ENCODE measurements around the gene IL4I1.
A peak's percentile ranks its signal among the peaks of the same experiment; 100 is the strongest.
"Not testable (repeated sequence)": the region's sequence is repeated elsewhere in the genome, so short reads cannot be mapped to it uniquely, and the experiment has no call there.

IL4I1 gene, protein sequence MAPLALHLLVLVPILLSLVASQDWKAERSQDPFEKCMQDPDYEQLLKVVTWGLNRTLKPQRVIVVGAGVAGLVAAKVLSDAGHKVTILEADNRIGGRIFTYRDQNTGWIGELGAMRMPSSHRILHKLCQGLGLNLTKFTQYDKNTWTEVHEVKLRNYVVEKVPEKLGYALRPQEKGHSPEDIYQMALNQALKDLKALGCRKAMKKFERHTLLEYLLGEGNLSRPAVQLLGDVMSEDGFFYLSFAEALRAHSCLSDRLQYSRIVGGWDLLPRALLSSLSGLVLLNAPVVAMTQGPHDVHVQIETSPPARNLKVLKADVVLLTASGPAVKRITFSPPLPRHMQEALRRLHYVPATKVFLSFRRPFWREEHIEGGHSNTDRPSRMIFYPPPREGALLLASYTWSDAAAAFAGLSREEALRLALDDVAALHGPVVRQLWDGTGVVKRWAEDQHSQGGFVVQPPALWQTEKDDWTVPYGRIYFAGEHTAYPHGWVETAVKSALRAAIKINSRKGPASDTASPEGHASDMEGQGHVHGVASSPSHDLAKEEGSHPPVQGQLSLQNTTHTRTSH

DNA sequence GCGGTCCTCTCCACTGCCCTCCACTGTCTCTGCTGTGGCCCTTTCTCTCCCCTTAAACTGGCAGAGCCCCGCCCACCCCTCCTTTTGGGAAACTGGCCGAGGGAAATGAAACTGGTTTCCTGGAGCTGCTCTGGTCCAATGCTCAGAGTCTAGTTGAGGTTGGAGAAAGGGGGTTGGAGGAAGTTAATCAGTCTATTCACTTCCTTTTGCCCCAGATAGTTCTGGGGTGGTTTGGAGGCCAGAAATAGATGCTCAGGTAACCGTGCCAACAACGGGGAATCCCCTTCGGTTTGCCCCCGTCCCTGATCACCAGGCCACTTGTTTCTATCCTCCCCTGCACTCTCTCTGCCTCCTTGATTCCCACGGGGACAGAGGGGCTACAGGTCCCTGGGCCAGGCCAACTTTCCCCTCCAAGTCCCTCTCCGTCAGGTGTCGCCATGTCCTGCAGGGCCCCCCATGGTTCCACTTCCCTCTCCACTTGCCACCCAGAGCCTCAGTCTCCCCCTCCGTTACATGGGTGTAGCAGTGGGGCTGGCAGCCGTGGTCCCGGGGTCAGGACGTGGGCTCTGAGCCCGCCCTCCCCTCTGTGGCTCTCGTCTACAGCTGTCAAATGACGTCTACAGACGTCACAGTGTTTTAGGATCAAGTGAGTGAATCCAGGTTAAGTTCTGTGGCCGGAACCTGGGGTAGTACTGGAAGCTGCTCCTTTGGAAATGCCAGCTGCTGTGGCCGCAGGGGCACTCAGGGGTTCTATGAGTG is at the start of gene IL4I1:
TSS of gene IL4I1 (minus strand) at position 25 of the 759 bp plus-strand sequence. CDS start 727 bp downstream, outside the sequence.
- peak; percentile 94 for DNase-seq

DNA sequence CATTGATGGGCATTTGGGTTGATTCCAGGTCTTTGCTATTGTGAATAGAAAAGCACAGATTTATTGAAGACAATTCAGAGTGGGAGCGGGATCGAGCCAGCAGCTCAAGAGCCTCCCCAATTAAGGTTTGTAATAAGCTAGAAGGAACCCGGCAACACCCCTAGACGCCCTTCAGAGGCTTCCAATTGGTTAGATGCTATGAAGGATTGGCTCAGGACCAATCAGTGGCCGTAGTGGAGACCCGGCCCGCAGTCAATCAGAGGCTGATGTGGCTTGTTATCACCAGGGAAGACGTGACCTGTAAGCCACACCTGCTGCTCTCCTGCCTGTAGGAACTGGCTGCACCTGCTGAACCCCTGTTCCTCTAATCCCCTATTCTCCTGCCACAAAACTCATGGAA is 49.7 kb upstream of the IL4I1 start:
- DNase-seq, result no peak

DNA sequence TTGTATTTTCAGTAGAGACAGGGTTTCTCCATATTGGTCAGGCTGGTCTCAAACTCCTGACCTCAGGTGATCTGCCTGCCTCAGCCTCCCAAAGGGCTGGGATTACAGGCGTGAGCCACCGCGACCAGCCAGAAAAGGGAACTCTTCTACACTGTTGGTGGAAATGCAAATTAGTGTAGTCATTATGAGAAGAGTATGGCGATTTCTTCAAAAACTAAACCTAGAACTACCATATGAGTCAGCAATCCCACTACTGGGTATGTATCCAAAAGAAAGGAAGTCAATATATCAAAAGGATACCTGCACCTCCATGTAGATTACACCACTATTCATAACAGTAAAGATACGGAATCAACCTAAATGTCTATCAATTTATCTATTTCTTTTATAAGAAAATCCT is 47.9 kb upstream of the IL4I1 start:
- peak; percentile 77 for DNase-seq

DNA sequence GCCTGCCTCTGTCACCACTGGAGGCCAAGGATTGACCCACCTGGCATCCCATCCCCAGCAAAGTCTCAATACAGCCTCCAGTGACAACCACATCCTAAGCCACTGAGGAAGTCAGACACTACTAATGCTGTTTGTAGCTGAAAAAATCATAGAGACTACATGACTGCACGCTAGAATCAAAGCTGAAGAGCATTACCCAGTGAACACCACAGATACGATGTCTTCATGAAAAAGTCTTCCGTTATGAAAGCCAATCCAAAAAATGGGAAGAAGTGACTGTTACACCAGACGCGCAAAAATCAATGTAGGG is 43.8 kb upstream of the IL4I1 start:
- DNase-seq, result no peak

- no peak for DNase-seq
Measured at GRCh38 chr19:49939721-49940481, 43.2 kb upstream of the IL4I1 start.

GRCh38 chr19:49938662-49939061 is 42.0 kb upstream of the IL4I1 start:
- no peak for DNase-seq

GRCh38 chr19:49937750-49938381 is 41.2 kb upstream of the IL4I1 start:
- peak; percentile 70 for DNase-seq

DNA sequence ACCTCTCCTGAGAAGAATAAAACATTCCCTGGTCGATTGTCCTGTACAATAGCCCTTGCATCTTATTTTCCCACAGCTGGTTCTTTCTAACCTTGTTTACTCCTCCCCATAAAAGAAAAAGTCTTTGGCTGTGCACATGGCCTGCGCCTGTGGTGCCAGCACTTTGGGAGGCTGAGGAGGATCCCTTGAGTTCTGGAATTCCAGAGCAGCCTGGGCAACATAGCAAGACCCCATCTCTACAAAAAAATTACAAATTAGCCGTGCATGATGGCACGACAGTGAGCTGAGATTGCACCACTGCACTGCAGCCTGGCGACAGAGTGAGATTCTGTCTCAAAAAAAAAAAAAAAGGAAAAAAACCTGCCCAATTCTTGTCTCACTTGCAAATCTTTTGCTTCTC is 39.9 kb upstream of the IL4I1 start:
- no peak for DNase-seq

DNA sequence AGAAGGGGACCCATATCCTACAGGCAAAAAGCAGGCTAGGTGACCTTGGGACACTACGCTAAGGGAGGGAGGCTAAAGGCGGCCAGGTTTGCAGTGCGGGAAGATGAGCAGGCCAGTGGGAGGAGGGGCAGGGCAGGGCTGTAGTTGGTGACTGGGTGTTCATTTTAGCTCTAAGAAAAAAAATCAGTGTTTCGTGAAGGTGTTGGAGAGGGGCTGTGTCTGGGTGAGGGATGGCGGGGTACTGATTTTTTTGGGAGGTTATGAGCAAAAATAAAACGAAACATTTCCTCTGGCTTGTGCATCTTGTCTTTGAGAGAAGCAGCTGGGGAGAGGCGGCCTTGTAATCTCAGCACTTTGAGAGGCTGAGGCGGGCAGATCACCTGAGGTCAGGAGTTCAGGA is 37.0 kb upstream of the IL4I1 start:
- DNase-seq, result no peak

- no peak for DNase-seq
Measured at GRCh38 chr19:49932731-49933131, 36.0 kb upstream of the IL4I1 start.

- DNase-seq, result no peak
Measured at GRCh38 chr19:49932041-49932451, 35.4 kb upstream of the IL4I1 start.

DNA sequence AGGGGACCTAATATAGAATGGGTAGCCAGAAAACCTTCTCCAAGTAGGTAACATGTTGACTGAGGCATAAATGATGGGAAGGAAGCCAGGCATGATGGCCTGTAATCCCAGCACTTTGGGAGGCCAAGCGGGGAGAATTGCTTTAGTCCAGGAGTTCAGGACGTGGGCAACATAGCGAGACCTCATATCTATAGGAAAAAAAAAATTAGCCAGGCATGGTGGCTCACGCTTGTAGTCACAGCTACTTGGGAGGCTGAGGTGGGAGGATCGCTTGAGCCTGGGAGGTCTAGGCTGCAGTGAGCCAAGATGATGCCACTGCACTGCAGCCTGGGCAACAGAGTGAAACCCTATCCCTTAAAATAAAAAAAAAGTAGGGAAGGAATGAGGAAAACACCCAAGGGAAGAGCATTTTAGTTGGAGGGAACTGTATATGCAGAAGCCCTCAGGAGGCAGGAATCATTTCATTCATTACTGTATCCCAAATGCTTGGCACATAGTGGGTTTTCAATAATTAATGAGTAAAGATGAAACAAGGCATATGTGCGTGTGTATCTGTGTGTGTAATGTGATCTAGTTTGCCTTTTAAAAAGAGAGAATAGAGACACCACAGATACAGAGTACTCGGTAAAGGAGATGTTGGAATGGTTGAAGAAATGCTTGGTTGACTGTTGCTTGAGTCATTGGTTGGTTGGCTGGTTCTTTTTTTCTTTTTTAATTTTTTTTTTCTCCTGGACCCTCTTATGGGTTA is 34.8 kb upstream of the IL4I1 start:
- DNase-seq, result no peak

DNA sequence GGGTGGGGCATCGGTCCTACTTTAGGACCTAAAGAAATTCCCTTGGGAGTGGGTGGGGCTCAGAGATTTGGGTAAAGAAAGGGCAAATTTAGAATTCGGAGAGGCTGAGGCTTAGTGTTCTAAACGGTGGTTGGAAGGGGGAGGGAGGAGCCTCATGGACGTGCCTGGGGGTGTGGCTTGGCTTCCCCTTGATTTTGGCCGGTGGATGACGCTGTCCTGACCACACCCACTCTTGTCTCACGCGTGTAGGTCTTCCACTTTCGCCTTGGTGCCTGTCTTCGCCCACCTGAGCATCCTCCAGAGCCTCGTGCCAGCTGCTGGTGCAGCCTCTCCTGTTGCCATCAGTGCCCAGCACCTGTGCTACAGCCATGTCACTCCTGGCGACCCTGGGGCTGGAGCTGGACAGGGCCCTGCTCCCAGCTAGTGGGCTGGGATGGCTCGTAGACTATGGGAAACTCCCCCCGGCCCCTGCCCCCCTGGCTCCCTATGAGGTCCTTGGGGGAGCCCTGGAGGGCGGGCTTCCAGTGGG is 33.9 kb upstream of the IL4I1 start:
- peak; percentile 25 for DNase-seq

GRCh38 chr19:49929611-49930482 is 33.2 kb upstream of the IL4I1 start:
- DNase-seq, result peak; percentile 98

GRCh38 chr19:49929121-49929610 is 32.5 kb upstream of the IL4I1 start, which contains the start of the genes ATF5 and NUP62:
TSS of gene ATF5 (plus strand) at chr19:49929205. CDS start at chr19:49930851, 1,646 bp downstream.
TSS of gene NUP62 (minus strand) at chr19:49929504. CDS start at chr19:49909807, 19,697 bp downstream.
- peak; percentile 93 for DNase-seq

DNA sequence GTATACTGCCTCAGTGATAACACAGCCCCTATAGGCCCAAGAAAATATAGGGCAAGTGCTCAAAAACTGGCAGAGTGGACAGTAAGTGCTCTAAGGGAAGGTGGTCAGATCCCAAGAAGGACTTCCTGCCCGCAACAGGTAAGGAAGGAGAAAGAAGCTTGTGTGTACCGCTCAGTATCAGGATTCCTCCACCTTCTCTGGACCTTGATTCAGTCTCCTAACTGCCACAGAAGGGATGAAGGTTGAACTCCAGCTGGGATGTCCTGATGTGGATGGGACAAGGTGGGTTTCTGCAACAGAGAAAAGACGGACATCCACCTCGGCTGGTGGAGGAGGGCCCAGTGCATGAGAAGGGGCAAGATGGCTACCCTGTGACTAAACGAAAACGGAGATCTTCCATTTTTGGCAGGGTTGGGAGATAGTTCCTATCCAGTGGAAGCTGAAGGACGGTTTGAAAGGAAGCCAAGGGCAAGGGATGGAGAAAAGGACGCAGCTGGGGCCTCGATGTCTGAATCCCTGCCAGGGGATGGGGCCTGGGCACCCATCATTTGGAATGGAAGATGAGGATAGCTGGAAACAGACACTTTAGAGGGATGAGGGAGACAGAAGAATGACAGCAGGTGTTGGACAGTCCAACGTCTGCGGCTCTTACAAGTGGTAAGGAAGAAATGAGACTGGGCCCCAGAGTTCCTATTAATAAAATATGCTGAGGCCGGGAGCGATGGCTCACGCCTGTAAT is 31.0 kb upstream of the IL4I1 start:
- DNase-seq, result no peak

DNA sequence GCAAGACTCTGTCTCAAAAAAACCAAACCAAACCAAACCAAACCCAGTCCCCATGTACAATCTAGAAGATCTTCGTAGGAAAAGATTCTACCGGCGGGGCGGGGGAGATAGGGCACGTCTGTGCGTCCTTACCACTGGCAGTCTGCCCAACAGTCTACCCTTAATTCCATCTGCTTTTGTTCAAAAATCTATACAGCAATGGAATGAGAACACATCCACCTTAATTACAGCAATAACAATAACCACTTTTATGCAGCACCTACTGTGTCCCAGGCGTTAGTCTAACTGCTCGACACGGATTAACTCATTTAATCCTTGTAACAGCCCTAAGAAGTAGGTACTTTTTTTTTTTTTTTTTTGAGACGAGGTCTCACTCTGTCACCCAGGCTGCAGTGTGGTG is 29.8 kb upstream of the IL4I1 start:
- no peak for DNase-seq

DNA sequence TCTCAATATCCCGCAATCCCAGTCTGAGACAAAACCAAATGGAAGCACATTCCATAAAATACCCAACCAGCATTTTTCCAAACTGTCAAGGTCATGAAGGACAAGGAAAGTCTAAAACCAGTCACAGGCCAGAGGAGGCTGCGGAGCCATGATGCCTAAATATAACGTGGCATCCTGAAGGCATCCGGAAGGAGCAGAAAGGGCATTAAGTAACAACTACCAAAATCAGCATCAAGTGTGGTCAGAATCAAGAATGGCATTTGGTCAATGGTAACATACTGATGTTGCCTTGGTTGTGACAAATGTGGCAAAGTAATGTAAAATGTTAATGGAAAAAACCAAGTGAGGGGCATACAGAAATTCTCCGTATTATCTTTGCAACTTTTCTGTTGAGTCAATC is 28.8 kb upstream of the IL4I1 start:
- DNase-seq, result no peak

- not testable (repeated sequence) for DNase-seq
Measured at GRCh38 chr19:49924881-49925210, 28.2 kb upstream of the IL4I1 start.
